ENCODE results near the gene IL24.
A peak's percentile ranks its signal among the peaks of the same experiment; 100 is the strongest.

The IL24 gene

GRCh38 chr1:206866062-206866461 lies 31.2 kb upstream of the IL24 start:
- TF ChIP-seq POLR2A (IDR thresholded peaks at IDR 0.05; ENCODE audit: low read length) = no peak
- TF ChIP-seq GATA1 (IDR thresholded peaks at IDR 0.05; ENCODE audit: low read depth, low read length) = no peak
- DNase-seq = no peak

- no peak for TF ChIP-seq GATA1 (IDR thresholded peaks at IDR 0.05; ENCODE audit: low read depth, low read length)
- no peak for TF ChIP-seq POLR2A (IDR thresholded peaks at IDR 0.05; ENCODE audit: low read length)
- DNase-seq = no peak
These were observed 30.0 kb upstream of the IL24 start for GRCh38 chr1:206867239-206867638.

GRCh38 chr1:206867716-206868115 lies 29.5 kb upstream of the IL24 start:
- TF ChIP-seq POLR2A (IDR thresholded peaks at IDR 0.05; ENCODE audit: low read length) (no peak), GATA1 (IDR thresholded peaks at IDR 0.05; ENCODE audit: low read depth, low read length) (no peak)
- DNase-seq = no peak

GRCh38 chr1:206868264-206868663 lies 29.0 kb upstream of the IL24 start:
- TF ChIP-seq POLR2A (IDR thresholded peaks at IDR 0.05; ENCODE audit: low read length) (no peak), GATA1 (IDR thresholded peaks at IDR 0.05; ENCODE audit: low read depth, low read length) (no peak)
- DNase-seq = no peak

- no peak for DNase-seq
- TF ChIP-seq POLR2A (IDR thresholded peaks at IDR 0.05; ENCODE audit: low read length) (no peak), GATA1 (IDR thresholded peaks at IDR 0.05; ENCODE audit: low read depth, low read length) (no peak)
These were observed 25.1 kb upstream of the IL24 start for GRCh38 chr1:206872139-206872538.

- TF ChIP-seq POLR2A (IDR thresholded peaks at IDR 0.05; ENCODE audit: low read length) = no peak
- no peak for TF ChIP-seq GATA1 (IDR thresholded peaks at IDR 0.05; ENCODE audit: low read depth, low read length)
- DNase-seq = no peak
These were observed 23.5 kb upstream of the IL24 start for GRCh38 chr1:206873603-206874188.

GRCh38 chr1:206875752-206876377 lies 21.4 kb upstream of the IL24 start:
- no peak for DNase-seq
- TF ChIP-seq POLR2A (IDR thresholded peaks at IDR 0.05; ENCODE audit: low read length) (no peak), GATA1 (IDR thresholded peaks at IDR 0.05; ENCODE audit: low read depth, low read length) (no peak)

GRCh38 chr1:206878456-206878855 lies 18.8 kb upstream of the IL24 start:
- TF ChIP-seq POLR2A (IDR thresholded peaks at IDR 0.05; ENCODE audit: low read length) = no peak
- TF ChIP-seq GATA1 (IDR thresholded peaks at IDR 0.05; ENCODE audit: low read depth, low read length) = no peak
- DNase-seq = peak in 1 of 2 experiments; percentile 16

GRCh38 chr1:206880314-206880713 lies 16.9 kb upstream of the IL24 start:
- no peak for TF ChIP-seq GATA1 (IDR thresholded peaks at IDR 0.05; ENCODE audit: low read depth, low read length)
- no peak for TF ChIP-seq POLR2A (IDR thresholded peaks at IDR 0.05; ENCODE audit: low read length)
- DNase-seq = no peak

GRCh38 chr1:206882555-206882954 lies 14.7 kb upstream of the IL24 start:
- TF ChIP-seq POLR2A (IDR thresholded peaks at IDR 0.05; ENCODE audit: low read length) (no peak), GATA1 (IDR thresholded peaks at IDR 0.05; ENCODE audit: low read depth, low read length) (no peak)
- DNase-seq = no peak

GRCh38 chr1:206883160-206883559 lies 14.1 kb upstream of the IL24 start:
- TF ChIP-seq POLR2A (IDR thresholded peaks at IDR 0.05; ENCODE audit: low read length) (no peak), GATA1 (IDR thresholded peaks at IDR 0.05; ENCODE audit: low read depth, low read length) (no peak)
- peak in 1 of 2 experiments; percentile 17 for DNase-seq

- TF ChIP-seq POLR2A (IDR thresholded peaks at IDR 0.05; ENCODE audit: low read length) (no peak), GATA1 (IDR thresholded peaks at IDR 0.05; ENCODE audit: low read depth, low read length) (no peak)
- no peak for DNase-seq
These were observed 13.4 kb upstream of the IL24 start for GRCh38 chr1:206883876-206884275.

GRCh38 chr1:206885341-206886060 lies 11.7 kb upstream of the IL24 start:
- TF ChIP-seq GATA1 (IDR thresholded peaks at IDR 0.05; ENCODE audit: low read depth, low read length) = no peak
- no peak for TF ChIP-seq POLR2A (IDR thresholded peaks at IDR 0.05; ENCODE audit: low read length)
- DNase-seq = no peak

GRCh38 chr1:206886831-206887230 lies 10.4 kb upstream of the IL24 start:
- no peak for DNase-seq
- TF ChIP-seq GATA1 (IDR thresholded peaks at IDR 0.05; ENCODE audit: low read depth, low read length) (no peak), POLR2A (IDR thresholded peaks at IDR 0.05; ENCODE audit: low read length) (no peak)

GRCh38 chr1:206887701-206888100 lies 9.5 kb upstream of the IL24 start:
- TF ChIP-seq POLR2A (IDR thresholded peaks at IDR 0.05; ENCODE audit: low read length) = no peak
- no peak for TF ChIP-seq GATA1 (IDR thresholded peaks at IDR 0.05; ENCODE audit: low read depth, low read length)
- no peak for DNase-seq

All from erythroblast (primary cell).